Loucy (cell line): ENCODE results near the gene FNDC11.
"Not testable (repeated sequence)": the region's sequence is repeated elsewhere in the genome, so short reads cannot be mapped to it uniquely, and the experiment has no call there.

Source experiments
- H2AFZ ChIP-seq: fragments of 200-600 bp; sonication (generic); 2 replicates; pipeline ENCODE4 v1.6.0; 2016; ENCODE audit warnings: antibody characterized with exemption, mild to moderate bottlenecking, low read length, moderate library complexity
- H3F3A ChIP-seq: fragments of 200-600 bp; 2 replicates; pipeline ENCODE4 v1.6.0; 2016; ENCODE audit warnings: antibody characterized with exemption, low read depth, mild to moderate bottlenecking
- H3K27me3 ChIP-seq: fragments of 200-600 bp; sonication (generic); 2 replicates; pipeline ENCODE4 v1.6.1; 2014; ENCODE audit warnings: low read length, mild to moderate bottlenecking; ENCODE audit not compliant: insufficient read depth, poor library complexity, severe bottlenecking
- H3K36me3 ChIP-seq: fragments of 200-600 bp; sonication (generic); 2 replicates; pipeline ENCODE4 v1.6.1; 2016; ENCODE audit warnings: low read length; ENCODE audit not compliant: insufficient read depth
- H3K4me1 ChIP-seq: fragments of 200-600 bp; sonication (generic); 2 replicates; pipeline ENCODE4 v1.5.1; 2014; ENCODE audit warnings: low read length, mild to moderate bottlenecking; ENCODE audit not compliant: insufficient read depth, poor library complexity, severe bottlenecking
- H3K4me2 ChIP-seq: fragments of 200-600 bp; sonication (generic); 2 replicates; pipeline ENCODE4 v1.6.0; 2014; ENCODE audit warnings: antibody characterized with exemption, low read length, low read depth, mild to moderate bottlenecking; ENCODE audit not compliant: poor library complexity, severe bottlenecking
- H3K4me3 ChIP-seq: fragments of 200-600 bp; sonication (generic); 2 replicates; pipeline ENCODE4 v1.5.1; 2014; ENCODE audit warnings: low read length, mild to moderate bottlenecking, mixed read lengths; ENCODE audit not compliant: poor library complexity, severe bottlenecking
- H3K79me2 ChIP-seq: fragments of 200-600 bp; sonication (generic); 2 replicates; pipeline ENCODE4 v1.6.1; 2014; ENCODE audit warnings: low read length; ENCODE audit not compliant: insufficient read depth
- H3K9ac ChIP-seq: fragments of 200-600 bp; sonication (generic); 2 replicates; pipeline ENCODE4 v1.6.0; 2014; ENCODE audit warnings: mild to moderate bottlenecking, low read depth, low read length, moderate library complexity; ENCODE audit not compliant: poor library complexity, severe bottlenecking
- H3K9me2 ChIP-seq: fragments of 200-600 bp; sonication (generic); replicated peaks from 2 replicates; pipeline ENCODE4 v1.6.1; 2016; ENCODE audit warnings: low read depth, low read length, mixed read lengths
- H3K9me3 ChIP-seq: fragments of 200-600 bp; sonication (generic); 2 replicates; pipeline ENCODE4 v1.6.1; 2014; ENCODE audit warnings: mild to moderate bottlenecking, antibody characterized with exemption, low read length, low read depth; ENCODE audit not compliant: insufficient read depth
- H4K20me1 ChIP-seq: fragments of 200-600 bp; sonication (generic); 2 replicates; pipeline ENCODE4 v1.6.0; 2014; ENCODE audit warnings: antibody characterized with exemption, low read length, mild to moderate bottlenecking; ENCODE audit not compliant: insufficient read depth, poor library complexity, severe bottlenecking
- EZH2phosphoT487 ChIP-seq: fragments of 200-600 bp; IDR thresholded peaks from 2 replicates; pipeline ENCODE4 v1.6.1; 2018; ENCODE audit warnings: antibody characterized with exemption, mild to moderate bottlenecking, moderate library complexity, borderline replicate concordance
- TF ChIP-seq, protein P1 (sequence below): fragments of 200-600 bp; sonication (generic); conservative IDR thresholded peaks from 2 replicates; pipeline ENCODE4 v1.5.1; 2014; ENCODE audit warnings: mild to moderate bottlenecking, antibody characterized with exemption, low read length

Gene FNDC11

DNA sequence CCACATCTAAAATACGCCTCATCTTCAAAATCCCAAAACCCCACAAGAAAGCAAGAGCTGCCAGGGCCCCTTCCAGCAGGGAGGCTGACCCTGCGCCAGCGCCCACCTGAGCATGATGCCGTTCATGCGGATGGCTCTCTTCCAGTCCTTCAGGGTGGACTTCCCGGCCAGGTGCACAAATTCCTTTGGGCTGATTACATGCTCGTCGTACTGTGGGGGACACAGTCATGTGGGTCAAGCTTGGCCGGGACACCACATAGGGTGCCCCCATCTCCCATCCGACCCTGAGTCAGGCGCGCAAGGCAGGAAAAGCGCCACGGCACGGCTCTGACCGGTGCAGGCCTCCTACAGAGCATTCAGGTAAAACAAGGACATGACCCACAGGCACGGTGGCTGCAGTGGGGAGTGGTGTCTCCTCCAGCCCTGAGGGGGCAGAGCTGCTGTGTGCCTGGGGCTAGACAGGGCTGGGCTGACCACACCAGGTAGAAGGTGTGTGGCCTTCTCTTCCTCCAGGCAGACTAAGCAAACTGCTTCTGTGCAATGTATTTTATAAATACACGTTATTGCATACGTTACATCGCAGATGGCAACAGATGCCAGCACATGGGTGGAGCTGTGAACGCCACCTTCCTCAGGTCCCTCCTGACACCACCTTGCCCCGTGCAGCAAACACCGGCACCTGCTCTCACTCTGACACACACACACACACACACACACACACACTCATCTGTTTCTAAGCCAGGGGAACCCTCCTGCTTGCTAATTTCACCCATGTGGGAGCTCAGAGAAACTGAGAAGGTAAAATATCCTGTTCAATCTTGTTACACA is 43.9 kb downstream of the FNDC11 start:
- no peak for TF ChIP-seq EZH2phosphoT487
- TF ChIP-seq, protein P1, sequence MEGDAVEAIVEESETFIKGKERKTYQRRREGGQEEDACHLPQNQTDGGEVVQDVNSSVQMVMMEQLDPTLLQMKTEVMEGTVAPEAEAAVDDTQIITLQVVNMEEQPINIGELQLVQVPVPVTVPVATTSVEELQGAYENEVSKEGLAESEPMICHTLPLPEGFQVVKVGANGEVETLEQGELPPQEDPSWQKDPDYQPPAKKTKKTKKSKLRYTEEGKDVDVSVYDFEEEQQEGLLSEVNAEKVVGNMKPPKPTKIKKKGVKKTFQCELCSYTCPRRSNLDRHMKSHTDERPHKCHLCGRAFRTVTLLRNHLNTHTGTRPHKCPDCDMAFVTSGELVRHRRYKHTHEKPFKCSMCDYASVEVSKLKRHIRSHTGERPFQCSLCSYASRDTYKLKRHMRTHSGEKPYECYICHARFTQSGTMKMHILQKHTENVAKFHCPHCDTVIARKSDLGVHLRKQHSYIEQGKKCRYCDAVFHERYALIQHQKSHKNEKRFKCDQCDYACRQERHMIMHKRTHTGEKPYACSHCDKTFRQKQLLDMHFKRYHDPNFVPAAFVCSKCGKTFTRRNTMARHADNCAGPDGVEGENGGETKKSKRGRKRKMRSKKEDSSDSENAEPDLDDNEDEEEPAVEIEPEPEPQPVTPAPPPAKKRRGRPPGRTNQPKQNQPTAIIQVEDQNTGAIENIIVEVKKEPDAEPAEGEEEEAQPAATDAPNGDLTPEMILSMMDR: no peak

DNA sequence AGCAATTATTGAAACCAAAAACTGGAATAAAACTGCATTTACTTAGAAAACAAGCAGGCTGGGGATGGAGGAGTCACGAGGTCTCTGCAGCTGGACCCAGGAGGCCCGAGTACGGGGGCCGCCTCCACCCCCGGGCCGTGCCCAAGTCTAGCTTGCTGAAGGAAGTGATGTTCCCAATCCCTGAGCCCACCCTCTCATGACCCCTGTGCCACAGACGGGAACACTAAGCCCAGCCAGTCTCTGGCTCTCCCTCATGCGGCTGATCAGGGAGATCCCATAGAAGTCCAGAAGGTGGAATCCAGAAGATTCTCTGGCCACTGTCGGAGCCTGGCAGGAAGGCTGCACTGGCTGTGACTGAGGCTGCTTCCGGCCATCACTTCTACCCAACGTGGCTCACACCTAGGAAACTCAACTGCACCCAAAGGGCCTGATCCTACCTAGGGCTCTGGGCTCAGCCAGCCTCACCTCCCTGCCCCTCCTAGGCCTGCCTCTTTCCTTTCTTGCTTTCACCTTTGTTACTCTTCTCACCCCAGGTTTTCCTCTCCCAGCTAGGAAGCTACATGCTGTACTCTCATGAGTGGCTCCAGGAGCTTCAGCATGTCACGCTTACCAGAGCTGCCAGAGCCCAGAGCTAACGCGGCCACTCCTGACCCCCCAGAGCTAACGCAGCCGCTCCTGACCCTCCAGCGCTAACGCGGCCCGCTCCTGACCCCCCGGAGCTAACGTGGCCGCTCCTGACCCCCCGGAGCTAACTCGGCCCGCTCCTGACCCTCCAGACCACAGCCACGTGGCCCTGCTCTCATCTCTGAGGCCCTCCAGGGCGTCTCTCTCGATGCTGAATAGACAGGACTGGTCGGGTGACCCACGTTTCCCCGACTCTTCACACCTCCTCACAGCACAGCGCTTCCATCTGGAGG is 44.8 kb downstream of the FNDC11 start:
- H3K4me1 ChIP-seq: no peaks in the 10 kb centered on the region
- H3K4me2 ChIP-seq: no peak overlapping the region
- no peaks in the 10 kb centered on the region for H3K27me3 ChIP-seq
- H2AFZ ChIP-seq: no peak overlapping the region
- no peaks in the 10 kb centered on the region for H4K20me1 ChIP-seq
- no peak overlapping the region for H3K9ac ChIP-seq
- peaks cover 58% of the 10 kb centered on the region; the same call in 1 of the 2 replicates for H3K36me3 ChIP-seq
- H3K9me3 ChIP-seq: no peaks in the 10 kb centered on the region
- H3K4me3 ChIP-seq: no peak overlapping the region
- no peaks in the 10 kb centered on the region for H3F3A ChIP-seq
- H3K79me2 ChIP-seq: no peaks in the 10 kb centered on the region
- TF ChIP-seq, protein P1: no peak
- TF ChIP-seq EZH2phosphoT487: no peak
- no peaks in the 10 kb centered on the region for H3K9me2 ChIP-seq

More for the DNA sequence above, 43.9 kb downstream of the FNDC11 start:
- no peaks in the 10 kb centered on the region for H3K9me3 ChIP-seq
- H3K79me2 ChIP-seq: no peaks in the 10 kb centered on the region
- H3K36me3 ChIP-seq: peaks cover 62% of the 10 kb centered on the region; the same call in 1 of the 2 replicates
- no peaks in the 10 kb centered on the region for H4K20me1 ChIP-seq
- no peaks in the 10 kb centered on the region for H3F3A ChIP-seq
- H3K9ac ChIP-seq: no peak overlapping the region
- H2AFZ ChIP-seq: no peak overlapping the region
- H3K4me2 ChIP-seq: no peak overlapping the region
- H3K4me3 ChIP-seq: no peak overlapping the region
- no peaks in the 10 kb centered on the region for H3K9me2 ChIP-seq
- no peaks in the 10 kb centered on the region for H3K4me1 ChIP-seq
- no peaks in the 10 kb centered on the region for H3K27me3 ChIP-seq

DNA sequence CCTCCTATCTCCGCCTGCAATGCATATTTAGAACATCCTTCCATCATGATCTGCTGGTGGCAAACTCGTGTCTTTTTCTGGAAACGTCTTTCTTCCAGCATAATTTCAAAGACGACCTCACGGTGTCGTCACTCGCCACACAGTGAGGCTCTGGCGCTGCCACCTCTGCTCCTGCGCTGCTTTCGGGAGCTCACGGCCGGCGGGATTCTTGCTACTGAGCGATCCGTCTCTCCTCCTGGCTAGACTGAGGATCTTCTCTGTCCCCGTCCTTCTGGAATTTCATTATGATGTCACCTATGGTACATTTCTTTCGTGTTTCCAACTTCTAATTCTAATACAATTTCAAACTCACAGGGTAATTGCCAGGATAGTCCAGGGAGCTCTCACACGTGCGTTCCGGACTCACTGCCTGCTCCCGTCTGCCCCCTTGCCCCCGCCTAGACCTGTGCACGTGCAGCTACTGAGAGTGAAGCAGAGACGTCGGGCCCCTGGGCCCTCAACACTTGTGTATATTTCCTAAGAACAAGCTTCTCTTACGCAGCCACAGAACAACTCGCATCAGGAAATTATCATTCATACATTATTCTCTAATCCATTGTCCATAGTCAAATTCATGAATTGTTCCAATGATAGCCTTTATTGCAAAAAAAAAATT is 45.6 kb downstream of the FNDC11 start:
- peaks cover 54% of the 10 kb centered on the region; the same call in 1 of the 2 replicates for H3K36me3 ChIP-seq
- no peak overlapping the region for H3K4me2 ChIP-seq
- no peak overlapping the region for H3K9ac ChIP-seq
- H2AFZ ChIP-seq: no peak overlapping the region
- no peaks in the 10 kb centered on the region for H3K27me3 ChIP-seq
- no peaks in the 10 kb centered on the region for H3K4me1 ChIP-seq
- H3K4me3 ChIP-seq: no peak overlapping the region
- no peaks in the 10 kb centered on the region for H3K9me2 ChIP-seq
- H3K79me2 ChIP-seq: no peaks in the 10 kb centered on the region
- no peak for TF ChIP-seq EZH2phosphoT487
- TF ChIP-seq, protein P1: no peak
- H4K20me1 ChIP-seq: no peaks in the 10 kb centered on the region
- H3K9me3 ChIP-seq: no peaks in the 10 kb centered on the region
- no peaks in the 10 kb centered on the region for H3F3A ChIP-seq

DNA sequence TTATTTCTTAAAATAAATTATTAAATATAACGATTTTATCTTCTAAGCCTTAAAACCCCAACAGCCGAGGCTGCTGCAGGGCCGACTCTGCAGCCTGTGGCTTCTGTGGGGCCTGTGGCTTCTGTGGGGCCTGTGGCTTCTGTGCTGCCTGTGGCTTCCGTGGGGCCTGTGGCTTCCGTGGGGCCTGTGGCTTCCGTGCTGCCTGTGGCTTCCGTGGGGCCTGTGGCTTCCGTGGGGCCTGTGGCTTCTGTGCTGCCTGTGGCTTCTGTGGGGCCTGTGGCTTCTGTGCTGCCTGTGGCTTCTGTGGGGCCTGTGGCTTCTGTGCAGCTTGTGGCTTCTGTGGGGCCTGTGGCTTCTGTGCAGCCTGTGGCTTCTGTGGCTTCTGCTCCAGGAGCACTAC is 47.7 kb downstream of the FNDC11 start:
- H3K4me3 ChIP-seq, H3K9me2 ChIP-seq, H2AFZ ChIP-seq, H3F3A ChIP-seq, H4K20me1 ChIP-seq, H3K4me2 ChIP-seq, H3K9ac ChIP-seq, H3K27me3 ChIP-seq, H3K79me2 ChIP-seq, H3K9me3 ChIP-seq, H3K4me1 ChIP-seq: not testable (repeated sequence)
- H3K36me3 ChIP-seq: peaks cover 54% of the 10 kb centered on the region; the same call in 1 of the 2 replicates
